OCI-M1 (cell line): ENCODE data around the gene GIMAP2.

ENCODE experiments used
- DNase-seq: peaks from one replicate; lab custom pipeline; 2025; lab: John Stamatoyannopoulos, UW

GIMAP2 gene

GRCh38 chr7:150733482-150734095, 48.1 kb downstream of the GIMAP2 start:
- DNase-seq, result no peak

GRCh38 chr7:150734254-150734653, 48.7 kb downstream of the GIMAP2 start:
- no peak for DNase-seq

- no peak for DNase-seq
These were observed 50.3 kb downstream of the GIMAP2 start for GRCh38 chr7:150735596-150736358.

GRCh38 chr7:150736864-150737263, 51.4 kb downstream of the GIMAP2 start:
- no peak for DNase-seq

GRCh38 chr7:150737265-150738055, 52.0 kb downstream of the GIMAP2 start, which contains the start of gene GIMAP5:
TSS of gene GIMAP5 (plus strand) at chr7:150737418. CDS start at chr7:150740885, 3,467 bp downstream.
- peak; percentile 4 for DNase-seq

- DNase-seq, result peak; percentile 28
These were observed 52.6 kb downstream of the GIMAP2 start for GRCh38 chr7:150738092-150738491.

- DNase-seq, result no peak
These were observed 53.1 kb downstream of the GIMAP2 start for GRCh38 chr7:150738591-150739001.

GRCh38 chr7:150739033-150739432, 53.5 kb downstream of the GIMAP2 start:
- peak; percentile 17 for DNase-seq

GRCh38 chr7:150740053-150740452, 54.5 kb downstream of the GIMAP2 start:
- no peak for DNase-seq

- no peak for DNase-seq
These were observed 56.9 kb downstream of the GIMAP2 start for GRCh38 chr7:150742286-150742968.
